SHP77 (cell line): ENCODE measurements around the gene PRKAG1.

Experiments
- DNase-seq, 2 experiments: peaks; one replicate each; lab custom pipeline; 2025; lab: John Stamatoyannopoulos, UW

The PRKAG1 gene

DNA sequence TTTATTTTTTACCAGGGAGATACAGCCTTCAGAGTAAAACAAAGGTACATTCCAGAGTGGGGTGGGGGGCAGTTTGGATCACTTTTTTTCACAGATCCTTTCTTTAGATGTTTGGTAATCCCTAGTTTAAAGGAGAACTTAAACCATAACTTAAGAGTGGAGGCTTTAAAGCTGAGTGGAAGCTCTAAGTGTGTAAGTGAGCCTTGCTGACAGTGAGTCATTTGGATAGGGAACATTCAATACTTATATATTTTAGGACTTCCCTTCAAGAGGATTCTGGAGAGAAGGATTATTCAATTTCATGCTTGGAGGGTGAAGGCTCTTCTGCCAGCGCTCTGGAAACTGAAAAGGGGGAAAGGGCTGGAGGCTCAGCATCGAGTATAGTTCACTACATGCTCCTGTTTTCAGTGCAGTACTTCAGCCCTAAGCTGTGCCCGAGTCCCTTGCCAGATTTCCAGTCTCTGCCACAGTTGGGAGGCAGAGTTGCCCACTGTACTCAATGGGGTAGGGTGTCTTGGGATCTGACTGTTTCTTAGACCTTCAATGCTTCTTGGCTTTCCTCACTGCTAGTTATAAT is 8.4 kb downstream of the PRKAG1 start:
- no peak for DNase-seq

DNA sequence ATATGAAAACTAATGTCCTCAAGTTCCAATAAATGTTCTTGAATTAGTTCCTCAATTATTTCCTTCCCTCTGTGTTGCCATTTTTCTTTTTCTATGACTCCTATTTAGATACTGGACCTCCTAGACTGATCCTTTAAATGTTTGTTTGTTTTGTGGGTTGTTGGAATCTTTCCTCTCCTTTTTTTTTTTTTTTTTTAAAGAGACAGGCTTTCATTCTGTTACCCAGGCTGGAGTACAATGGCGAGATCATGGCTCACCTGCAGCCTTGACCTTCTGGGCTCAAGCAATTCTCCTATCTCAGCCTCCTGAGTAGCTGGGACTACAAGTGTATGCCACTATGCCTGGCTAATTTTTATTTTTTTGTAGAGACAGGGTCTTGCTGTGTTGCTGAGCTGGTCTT is 9.6 kb downstream of the PRKAG1 start:
- no peak for DNase-seq

DNA sequence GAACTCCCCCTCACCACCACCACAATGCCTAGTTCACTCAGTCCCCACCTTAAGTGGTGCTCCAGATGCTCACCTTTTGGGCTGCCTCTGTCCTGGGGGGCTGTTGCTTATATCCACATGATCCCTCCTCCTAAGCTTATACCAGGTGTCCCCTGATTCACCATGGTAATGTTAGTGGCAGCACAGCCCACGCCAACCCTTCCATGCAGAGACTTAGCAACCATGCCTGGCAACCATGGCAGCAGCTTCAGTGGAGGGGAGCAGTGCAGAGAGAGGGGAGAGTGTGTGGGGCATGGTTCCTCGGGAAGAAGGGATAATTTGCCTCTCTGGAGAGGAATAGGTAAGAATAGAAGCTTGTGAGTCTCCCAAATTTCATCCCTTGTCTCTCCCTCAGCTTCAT is 18.2 kb downstream of the PRKAG1 start:
- DNase-seq = no peak

DNA sequence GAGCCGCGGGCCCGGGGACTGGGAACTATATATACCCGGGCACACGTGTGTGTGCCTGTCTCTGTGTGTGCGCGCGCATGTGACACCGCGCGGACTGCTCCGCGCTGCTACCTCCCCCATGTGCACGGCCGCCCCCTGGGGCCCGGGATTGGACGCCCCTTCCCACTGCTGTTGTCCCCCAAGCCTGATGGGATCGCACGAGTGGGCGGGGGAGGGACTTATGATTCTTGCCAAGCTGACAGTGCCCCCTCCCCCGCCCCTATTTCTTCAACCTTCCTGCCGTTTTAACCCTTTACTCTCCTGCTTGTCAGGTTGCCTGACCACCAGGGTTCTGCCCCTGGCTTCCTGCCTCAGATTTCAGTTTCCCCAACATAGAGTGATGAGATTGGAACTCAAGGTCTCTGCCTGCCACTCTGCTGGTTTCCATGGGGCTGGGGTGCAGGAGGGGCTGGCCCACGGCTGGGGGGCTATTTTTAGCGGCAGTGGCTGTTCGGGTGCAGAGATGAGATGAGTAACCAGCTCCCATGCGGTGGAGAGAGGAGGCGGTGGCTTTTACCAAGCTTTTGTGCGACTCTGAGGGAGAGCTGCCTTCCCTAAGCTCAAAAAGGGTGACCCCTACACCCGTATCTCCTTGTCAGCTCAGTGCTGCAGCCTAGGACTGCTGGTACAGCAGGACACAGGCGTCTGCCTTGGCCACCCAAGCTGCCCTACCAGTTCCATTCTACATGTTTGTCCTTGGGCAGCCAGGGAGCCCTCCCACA is 19.0 kb downstream of the PRKAG1 start, which contains the start of gene DDN:
DDN (minus strand) TSS at position 5 of the 761 bp plus-strand sequence. CDS start 88 bp downstream, outside the sequence.
- DNase-seq = peak; percentile 36 to 65

DNA sequence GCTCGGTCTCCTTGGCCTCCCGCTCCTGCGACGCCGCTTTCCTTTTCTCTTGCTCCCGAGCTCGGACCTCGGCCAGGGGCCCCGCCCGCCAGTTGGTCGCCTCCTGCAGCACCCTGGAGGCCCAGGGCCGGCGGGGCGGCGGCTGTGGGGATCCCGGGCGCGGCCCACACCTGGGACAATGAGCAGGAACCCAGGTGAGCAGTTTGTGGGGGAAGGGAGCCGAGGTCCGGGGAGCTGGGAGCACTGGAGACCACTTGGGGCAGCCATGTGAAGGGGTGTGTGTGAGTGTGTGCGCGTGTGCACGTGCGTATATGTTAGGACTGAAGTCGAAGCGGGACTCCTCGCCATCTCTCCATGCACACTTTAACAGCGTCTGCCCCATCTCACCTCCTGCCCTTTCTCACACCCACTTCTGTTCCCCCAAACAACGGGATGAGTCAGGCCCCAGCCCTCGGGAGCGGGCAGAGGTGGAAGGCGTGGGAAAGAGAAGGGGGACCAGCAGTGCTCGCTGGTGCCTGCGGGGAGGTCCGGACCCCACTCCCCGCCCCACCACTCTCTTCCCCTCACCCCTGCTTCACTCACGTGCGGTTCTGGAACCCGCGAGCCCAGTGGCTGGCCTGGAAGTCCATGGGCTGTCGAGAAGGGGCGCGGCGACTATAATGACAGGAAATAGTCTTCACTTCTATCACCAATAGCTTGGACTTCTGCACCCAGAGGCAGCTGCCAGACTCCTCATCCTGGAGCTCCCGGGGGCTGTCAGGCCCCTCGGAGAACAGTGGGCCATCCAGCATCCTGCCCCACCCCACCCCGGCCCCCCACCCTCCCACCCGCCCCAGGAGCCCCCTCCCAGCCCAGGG is 19.9 kb downstream of the PRKAG1 start:
- DNase-seq = peak in 1 of 2 experiments; percentile 64

DNA sequence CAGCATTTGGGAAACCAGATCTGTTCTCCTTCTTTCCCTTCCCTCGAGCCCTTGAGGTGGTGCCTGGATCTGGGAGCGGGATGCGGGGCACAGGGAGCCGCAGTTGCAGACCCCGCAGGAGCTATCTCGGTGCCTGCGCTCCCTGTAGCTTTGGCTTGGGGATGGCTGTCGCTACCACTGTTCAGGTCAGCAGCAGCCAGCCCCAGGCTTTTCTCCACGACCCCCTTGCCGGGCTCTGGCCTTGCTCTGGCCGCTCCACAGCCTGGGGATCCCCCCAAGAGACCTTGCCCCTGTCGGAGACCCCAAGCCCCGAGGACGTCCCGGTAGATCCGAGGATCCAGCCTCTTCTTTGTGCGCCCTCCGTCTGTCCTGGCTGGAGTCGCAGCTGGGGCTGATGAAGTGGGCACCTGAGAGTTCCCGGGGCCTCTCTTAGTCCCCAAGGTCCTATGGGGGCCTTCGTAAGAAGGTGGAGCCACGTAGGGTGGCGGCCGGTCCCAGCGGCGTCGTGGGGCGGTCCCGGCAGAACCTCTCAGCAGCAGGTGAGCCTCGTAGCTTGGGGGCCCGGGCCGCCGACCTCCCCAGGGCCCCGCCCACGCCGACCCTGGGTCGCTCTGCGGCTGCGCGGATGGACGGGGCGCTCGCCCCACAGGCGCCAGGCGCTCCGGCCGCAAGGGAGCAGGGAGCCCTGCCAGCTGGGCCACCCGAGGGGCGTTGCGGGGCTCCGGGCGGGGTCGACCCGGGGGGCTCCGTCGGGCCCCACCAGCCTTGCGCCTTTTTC is 20.7 kb downstream of the PRKAG1 start:
- DNase-seq = peak; percentile 62 to 64

DNA sequence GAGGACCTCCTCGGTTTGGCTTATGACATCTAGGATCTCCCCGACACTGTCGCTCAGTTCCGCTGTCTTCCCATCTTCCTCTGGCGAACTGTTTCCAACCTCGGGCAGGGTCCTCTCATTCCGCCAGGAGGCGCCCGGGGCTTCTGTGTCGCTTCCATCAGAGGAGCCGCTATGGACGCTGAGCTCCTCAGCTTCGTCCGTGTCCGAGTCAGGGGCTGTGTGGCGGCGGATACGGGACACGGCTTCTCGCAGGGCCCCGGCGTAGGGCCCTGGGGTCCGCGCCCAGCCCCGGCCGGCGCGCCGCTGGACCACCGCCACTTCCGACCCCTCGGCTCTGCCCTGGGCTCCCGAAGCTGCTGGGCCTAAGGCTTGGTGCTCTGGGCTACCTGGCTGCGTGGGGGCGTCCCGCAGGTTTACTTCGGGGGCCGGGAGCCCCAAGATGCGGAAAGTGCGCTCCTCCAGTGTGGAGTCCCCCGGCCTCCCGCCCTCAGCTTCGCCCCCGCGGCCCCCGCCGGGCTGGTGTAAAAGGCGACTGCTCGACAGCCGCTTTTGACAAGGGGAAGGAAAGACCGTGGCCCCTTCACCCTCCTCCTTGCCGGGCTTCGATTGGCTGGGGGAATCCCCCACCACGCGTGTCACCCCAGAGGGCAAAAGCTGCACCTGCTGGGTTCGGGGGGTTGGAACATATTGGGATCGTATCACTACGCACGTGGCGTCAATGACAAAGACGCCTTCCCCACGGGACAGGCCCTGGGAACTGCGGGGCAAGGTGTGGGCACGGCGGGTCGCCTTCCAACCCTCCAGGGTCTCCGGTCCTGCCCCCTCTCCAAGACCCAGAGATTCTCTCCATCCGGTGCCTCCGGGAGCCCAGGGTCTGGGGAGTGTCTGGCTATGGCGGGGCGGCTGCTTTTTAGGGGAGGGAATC is 21.5 kb downstream of the PRKAG1 start:
- peak; percentile 70 to 82 for DNase-seq

DNA sequence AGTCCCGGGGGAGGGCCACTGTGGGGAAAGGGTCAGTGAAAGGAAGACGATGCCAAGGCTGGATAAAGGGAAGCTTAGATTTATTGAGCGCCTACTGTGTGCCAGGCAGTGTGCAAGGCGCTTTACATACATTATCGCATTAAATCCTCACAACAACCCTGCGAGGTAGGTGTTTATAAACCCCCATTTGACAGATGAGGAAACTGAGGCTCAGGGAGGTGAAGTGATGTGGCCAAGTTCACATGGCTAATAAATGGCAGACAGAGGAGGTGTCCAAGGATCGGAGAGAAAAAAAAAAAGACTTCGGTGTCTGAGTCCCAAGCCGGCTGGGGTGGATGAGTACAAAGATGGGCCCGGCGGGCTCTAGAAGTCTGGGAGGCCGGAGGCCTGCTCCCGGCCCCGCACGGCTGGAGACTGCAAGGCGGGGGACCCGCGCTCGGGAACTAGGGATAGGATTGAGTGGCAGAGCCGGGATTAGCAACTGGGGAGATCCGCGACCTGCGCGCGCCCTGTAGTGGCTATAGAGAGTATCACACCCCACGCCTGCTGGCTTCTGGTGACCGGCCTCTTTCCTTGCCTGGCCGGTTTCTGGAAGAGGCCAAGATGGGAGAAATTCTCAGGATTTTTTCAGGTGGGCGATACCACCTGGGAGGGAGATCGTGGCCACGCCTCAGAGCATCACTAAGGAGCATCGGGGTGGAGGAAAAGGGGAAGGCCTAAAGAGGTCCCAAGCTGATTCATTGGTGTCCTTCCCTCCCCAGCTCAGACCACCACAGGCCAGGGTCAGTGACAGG is 23.3 kb downstream of the PRKAG1 start:
- peak; percentile 78 to 83 for DNase-seq

DNA sequence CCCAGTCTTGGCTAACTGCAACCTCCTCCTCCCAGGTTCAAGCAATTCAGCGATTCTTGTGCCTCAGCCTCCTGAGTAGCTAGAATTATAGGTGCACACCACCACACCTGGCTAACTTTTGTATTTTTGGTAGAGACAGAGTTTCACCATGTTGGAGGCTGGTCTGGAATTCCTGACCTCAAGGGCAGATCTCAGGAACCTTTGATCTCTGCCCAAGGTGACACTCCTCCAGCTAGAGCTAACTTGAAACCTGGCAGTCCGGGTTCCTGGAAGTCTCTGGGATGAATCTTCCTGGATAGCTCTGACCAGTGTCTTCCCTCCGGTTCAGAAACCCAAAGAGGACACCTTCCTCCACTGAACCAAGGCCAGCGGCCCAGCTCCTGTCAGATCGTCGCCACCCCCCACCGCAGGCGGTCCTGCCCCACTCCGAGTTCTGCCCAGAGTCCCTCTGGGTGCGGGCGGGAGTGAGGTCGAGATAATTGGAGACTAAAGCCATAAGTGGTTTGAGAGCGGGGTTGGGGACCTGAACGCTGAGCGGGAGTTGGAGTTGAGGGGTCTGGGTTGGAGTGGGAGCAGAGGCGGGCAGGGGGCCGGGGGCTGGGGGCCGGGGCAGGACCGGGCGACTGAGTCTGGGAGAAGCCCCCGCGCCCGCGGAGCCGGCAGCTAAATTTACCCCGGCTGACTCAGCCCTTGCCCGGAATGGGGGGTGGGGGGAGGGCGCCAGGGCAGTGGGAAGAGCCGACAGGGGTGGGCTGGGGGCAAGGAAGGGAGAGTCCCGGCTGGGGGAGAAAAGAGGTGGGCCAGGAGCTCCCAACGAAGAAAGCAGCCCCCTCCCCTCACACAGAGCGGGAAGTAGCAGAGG is 24.1 kb downstream of the PRKAG1 start:
- no peak for DNase-seq

DNA sequence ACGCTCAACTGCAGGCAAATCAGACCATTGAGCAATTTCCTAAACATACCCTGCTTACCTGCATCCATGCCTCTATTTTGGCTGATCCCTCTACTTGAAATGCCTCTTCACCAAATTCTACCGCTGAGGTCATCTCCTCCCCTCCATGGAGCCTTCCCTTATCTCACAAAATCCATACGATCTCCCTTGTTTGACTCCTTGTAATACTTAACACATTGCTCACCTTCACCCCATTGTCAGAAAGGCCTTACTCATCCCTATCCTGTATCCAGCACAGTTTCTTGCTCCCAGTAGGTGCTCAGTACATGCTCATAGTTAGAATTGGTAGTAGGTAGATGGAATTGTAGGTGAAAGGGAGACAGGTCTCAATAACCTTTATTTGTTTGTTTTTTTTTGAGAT is 24.8 kb downstream of the PRKAG1 start:
- DNase-seq = no peak

DNA sequence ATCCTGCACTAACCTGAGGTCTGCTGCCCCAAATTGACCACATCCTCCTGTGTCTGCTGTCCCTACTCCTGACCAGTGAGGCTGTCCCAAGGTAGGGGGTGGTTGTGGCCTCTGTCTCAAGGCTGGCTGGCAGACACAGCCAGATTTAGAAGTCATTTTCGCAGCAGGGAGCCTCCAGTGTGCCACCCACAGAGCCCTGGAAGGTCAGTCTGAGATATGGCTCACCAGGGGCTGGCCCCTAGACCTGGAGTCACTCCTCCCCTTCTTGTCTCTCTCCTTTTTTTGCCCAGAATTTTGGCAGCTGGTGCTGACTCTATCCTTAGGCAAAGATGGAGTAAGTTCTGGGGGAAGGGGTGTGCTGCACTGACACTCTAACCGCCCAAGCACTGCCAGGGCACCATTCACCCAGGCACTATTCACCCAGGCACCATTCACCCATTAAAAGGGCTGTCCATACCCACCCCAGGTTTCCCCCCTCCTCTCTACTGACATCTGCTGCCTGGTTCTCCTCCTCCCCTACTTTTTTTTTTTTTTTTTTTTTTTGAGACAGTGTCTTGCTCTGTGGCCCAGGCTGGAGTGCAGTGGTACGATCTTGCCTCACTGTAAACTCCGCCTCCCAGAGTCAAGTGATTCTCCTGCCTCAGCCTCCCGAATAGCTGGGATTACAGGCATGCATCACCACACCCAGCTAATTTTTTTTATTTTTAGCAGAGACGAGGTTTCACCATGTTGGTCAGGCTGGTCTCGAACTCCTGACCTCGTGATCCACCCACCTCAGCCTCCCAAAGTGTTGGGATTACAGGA is 27.1 kb downstream of the PRKAG1 start:
- no peak for DNase-seq

DNA sequence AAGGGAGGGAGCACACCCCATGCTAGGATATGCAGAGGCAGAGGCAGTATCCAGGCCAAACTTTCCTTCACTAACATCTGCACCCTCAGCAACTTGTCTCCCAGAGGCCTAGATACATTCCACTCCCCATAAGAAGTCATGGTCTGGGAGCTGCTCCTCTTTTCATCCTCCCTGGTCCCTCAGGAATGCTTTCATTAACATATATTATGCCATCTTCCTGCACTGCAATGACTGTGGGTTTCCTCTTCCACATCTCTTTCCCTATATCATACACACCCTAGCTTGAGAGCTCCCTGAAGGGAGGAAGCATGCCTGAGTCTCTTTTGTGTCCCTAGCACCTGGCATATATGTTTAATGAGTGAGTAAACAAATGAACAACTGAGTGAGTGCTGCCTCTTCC is 28.0 kb downstream of the PRKAG1 start:
- DNase-seq = peak in 1 of 2 experiments; percentile 41

DNA sequence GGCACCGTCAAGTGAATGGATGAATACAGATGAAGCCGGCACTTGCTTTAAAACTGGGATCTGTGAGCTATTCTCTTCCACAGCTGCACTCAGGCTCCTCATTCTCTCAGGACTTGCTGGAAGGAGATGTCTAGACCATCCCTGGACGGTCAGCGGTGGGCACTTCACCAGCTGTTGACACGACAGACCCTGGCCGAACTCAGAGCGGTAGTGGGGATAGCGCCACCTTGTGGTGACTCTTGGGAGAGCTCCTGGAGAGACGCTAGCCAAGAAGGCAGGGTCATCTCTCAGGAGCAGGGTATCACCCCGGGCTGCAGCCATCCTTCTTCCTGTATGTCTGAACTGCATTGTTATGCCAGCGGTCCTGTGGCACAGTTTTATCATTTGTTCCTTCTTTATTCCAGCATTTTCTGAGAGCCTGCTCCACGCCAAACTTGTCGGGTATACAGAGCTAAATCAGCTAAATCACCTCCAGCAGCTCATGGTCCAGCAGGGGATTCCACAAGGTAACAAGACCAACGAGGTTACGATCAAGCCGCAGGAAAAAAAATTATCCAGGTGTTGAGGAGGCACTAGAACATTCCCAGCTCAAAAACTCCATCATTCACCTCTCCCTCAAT is 30.4 kb downstream of the PRKAG1 start:
- DNase-seq = peak; percentile 24 to 29

DNA sequence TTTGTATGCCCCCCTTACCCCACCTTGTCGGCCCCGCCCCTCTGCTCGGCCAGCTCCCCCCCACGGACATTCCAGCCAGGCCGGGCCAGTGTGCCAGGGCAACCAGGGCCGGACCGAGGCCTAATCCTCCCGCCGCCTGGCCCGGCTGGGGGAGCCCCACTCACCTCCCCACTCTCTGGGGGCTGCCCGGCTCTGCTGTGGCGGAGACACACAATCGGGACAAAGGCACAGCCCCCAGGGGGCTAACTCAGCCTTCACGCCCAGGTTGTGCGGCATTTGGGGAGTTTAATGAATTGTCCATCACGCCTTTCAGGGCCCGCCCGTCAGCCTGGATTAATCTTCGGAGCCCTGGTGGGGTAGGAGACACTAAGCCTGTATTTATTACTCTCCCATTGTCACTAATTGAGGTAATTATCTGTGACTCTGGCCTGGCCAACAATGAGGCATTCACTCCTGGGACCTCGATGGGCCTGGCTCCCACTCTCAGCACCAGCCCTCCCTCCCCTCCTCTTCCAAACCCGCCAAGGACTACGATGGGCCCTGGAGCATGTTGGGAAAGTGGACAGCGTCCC is 31.8 kb downstream of the PRKAG1 start:
- no peak for DNase-seq

DNA sequence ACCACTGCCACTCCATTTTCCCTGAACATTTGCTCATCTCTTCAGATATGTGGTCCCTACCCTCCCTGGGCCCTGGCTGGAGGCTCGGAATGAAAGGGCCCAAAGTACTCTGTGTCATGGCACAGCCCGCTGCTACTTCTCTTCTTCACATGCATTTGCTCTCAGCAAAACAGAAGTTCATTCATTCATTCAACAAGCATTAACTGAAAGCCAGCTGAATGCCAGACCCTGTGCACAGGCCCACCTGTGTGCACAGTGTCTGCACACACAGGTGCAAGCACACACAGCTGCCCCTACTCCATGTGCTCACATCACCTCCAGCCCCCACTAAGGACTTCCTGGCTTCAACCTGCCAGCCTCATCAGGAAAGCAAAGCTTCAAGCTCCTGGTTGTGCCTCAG is 32.7 kb downstream of the PRKAG1 start:
- DNase-seq = peak in 1 of 2 experiments; percentile 16

DNA sequence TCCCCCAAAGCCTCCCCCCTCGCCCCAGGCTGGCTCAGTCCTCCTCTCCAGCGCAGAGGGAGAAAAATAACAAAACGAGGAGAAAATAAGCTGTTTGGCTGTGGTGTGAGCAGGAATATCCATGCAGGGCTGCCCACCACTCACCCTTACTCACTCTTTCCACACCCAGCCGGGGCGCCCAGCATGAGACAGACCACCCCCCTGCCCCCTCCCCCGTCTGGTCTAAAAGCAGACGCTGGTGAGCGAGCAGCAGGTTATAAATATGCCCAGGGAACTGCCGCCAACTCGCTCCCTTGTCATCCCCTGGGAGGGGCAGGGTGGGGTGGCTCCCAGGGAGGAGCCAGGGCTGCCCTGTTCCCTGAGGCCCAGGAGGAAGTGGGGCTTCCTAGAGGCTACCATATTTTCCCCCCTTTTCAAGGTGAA is 33.1 kb downstream of the PRKAG1 start:
- no peak for DNase-seq

DNA sequence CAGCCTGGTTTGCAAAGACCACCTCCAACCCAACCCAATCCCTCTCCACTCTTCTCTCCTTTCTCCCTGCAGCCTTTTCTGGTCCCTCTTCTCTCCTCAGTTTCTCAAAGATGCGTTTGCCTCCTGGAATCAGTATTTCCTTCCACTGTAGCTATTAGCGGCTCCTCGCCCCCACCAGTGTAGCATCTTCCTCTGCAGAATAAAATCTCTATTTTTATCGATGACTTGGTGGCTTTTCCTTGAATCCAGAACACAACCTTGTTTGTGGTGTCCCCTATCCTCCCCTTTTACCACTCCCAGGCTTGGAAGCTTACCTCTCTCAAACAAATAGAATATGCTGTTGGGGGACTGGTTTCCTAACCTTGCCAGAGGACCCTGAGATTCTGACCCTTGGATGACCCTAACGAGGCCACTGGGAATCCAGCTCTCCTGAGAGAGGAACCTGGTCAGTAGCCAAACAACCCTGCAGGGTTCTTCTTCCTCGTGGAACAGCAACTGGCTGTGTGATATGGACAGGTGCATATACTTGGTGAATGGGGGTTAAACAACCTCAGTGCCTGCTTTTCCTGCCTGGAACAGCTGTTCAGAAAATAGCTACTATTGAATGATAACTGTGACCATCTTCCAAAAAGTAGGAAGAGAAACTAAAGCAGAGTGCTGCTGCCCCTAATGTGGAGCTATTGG is 36.0 kb downstream of the PRKAG1 start:
- DNase-seq = no peak
